LNCAP (cell line): ENCODE data around the gene ATF7IP2.

Experiments
- CTCF ChIP-seq: fragments of 450-650 bp; IDR thresholded peaks from 2 replicates; pipeline ENCODE4 v1.5.1; 2017; ENCODE audit warnings: mild to moderate bottlenecking

ATF7IP2 gene

DNA sequence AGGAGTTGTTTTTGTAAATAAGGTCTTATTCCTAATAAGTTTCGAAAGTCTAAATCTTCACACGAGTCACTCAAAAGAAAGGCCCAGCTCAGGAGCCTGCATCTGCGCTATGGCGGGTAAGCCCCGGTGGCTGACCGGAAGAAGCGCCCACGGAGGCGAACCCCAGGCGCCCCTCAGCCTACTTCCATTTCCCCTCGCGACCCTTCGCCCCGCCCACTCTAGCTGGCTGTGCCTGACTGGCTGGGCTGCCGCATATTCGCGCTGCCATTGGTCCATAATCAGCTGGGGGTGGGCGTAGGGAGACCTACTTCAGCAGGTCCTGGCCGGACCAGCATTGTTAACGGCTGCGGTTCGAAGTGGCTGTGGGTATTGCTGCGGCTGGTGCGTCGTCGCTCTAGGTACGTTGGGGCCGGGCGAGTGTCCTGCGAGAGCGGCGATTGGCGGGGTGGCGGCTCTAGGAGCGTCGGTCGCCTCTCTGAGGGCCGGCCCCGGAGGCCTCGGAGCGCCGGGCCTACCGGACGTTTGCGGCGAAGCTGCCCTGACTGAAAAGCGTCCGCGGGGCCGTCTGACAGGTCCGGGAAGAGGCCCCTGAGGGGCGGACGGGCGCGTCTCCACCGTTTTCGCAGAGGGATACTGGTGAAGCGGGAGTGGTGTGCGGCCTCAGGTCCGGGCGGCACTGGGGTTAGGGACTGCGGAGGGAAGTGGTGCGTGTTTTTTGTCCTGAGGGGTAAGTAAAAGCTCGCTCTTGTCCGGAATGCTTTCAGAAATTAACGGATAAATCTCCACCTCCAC, at the start of gene ATF7IP2:
ATF7IP2 (plus strand) TSS at position 337 of the 792 bp plus-strand sequence. CDS start 44,560 bp downstream, outside the sequence.
- TF ChIP-seq CTCF, result no peak

GRCh38 chr16:10338426-10338825, 47.4 kb upstream of the ATF7IP2 start:
- no peak for TF ChIP-seq CTCF

DNA sequence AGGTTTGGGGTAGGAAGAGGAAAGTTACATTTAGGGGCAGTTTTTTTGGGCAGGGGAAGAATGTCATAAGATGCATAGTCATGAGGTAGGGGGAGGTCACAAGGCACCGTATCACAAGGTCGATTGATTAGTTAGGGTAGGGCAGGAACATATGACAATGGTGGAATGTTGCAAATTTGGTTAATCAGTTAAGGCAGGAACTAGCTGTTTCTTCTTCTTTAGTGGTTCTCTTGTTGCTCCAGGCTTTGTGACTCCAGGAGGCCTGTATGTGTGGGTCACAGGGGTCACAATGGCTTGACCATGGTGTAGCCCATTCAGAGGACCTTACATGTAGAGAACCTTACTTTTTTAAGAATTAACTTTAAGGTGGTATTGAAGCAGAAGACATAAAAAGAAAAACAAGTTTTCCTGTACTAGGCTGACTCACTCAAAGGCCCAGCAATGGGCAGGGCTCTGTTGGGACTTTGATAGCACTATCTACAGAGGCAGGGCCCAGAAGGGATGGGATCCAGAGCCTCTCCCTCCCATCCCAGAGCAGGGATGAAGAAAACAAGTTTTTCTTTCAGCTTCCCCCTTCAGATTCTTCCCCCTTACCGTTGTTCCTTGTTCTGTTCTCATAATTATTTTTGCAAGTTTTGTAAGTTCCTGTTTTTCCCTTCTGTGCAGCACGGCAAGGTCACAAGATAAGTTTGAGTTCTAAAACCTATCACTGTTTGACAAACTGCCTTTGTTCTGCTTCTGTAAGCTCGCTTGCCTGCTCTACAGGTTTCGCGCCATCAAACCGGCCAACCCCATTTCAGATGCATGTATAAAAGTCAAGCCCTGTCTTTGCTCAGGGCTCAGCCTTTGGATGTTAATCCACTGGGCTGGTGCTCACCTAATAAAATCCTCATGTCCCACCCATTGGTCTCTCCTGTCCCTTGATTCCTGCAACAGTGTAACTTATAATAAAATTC, 45.8 kb upstream of the ATF7IP2 start:
- no peak for TF ChIP-seq CTCF

GRCh38 chr16:10343124-10343760, 42.6 kb upstream of the ATF7IP2 start:
- TF ChIP-seq CTCF, result no peak

DNA sequence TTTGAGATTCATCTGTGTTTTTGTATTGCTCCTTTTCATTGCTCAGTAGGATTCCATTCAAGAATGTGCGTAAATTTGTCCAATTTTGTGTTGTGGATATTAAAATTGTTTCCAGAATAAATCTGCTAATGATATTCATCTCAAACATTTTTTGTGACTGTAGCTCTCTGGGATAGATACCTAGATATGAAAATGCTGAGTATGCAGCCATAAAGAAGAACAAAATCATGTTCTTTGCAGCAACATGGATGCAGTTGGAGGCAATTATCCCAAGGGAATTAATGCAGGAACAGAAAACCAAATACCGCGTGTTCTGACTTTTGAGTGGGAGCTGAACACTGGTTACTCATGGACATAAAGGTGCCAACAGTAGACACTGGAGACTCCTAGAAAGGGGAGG, 40.2 kb upstream of the ATF7IP2 start:
- TF ChIP-seq CTCF, result no peak

DNA sequence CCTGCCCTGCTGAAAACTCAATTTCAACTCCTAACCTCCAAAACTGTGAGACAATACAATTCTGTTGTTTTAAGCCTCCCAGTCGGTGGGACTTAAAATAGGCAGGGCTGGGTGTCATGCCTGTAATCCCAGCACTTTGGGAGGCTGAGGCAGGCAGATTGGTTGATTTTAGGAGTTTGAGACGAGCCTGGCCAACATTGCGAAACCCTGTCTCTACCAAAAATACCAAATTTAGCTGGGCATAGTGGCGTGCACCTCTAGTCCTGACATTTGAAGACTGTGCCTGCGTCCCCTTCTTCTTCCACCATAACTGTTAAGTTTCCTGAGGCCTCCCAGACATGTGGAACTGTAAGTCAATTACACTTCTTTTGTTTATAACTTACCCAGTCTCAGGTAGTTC, 36.0 kb upstream of the ATF7IP2 start:
- TF ChIP-seq CTCF, result no peak

- no peak for TF ChIP-seq CTCF
These were observed 33.6 kb upstream of the ATF7IP2 start for GRCh38 chr16:10352262-10352661.
